Pons (tissue), 1 donor: ENCODE data around the gene EEFSEC.

ENCODE experiments used
- DNase-seq: peaks from one replicate; pipeline ENCODE4 v3.0.0-alpha.2; 2016; ENCODE audit warnings: low spot score

EEFSEC gene

GRCh38 chr3:128367761-128368160 lies 214.5 kb downstream of the EEFSEC start:
- no peak for DNase-seq

DNA sequence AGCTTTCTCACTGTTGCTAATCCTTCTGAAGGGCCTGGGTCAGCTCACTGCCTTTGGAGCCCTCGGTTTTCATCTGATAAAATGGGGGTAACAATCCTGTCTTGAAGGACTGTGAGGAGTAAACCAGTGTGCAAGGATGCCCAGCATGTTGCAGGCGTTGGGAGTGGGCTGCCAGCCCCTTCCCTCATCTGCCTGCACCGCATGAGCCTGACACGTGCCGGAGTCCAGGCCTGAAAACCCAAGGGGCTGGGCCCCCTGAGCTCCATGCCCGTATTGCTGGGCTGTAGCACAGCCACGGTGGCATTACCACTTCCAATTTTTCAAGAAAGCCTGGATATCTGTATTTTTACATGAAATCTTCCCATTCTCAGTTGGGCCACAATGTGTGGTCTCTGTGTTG lies 215.3 kb downstream of the EEFSEC start:
- DNase-seq, result no peak

GRCh38 chr3:128369121-128369703 lies 215.9 kb downstream of the EEFSEC start:
- no peak for DNase-seq

DNA sequence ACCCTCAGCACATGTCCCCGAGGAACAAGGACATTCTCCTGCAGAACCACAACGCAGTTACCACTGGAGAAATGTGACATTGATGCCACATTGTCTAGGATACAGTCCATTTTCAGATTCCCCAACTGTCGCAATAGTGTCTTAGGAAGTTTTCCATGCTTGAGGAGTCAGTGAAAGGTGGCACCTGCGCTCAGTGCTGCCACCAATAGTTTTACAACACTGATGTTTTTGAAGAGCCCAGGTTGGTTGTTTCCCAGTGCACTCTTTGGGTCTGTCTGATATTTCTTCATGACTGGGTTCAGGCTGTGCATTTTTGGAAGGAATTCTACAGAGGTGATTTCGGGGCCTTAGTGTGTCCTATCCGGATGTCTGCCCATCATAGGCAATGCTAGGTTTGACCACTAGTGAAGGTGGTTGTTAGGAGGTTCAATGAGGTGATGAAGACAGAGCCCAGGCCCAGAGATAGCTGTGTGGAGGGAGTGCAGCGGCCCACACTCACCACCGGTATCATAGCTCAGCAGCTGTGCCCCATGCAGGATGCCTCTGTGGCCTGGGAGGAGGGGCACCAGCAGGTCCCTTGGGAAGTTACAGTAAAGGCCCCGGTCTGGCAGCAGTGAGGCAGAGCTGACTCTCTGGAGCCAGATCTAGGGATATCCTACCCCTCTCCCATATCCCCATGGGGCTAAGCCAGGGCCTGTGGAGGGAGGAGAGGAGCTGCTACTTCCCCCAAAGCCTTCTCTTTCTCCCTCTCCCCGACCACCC lies 216.8 kb downstream of the EEFSEC start:
- no peak for DNase-seq

DNA sequence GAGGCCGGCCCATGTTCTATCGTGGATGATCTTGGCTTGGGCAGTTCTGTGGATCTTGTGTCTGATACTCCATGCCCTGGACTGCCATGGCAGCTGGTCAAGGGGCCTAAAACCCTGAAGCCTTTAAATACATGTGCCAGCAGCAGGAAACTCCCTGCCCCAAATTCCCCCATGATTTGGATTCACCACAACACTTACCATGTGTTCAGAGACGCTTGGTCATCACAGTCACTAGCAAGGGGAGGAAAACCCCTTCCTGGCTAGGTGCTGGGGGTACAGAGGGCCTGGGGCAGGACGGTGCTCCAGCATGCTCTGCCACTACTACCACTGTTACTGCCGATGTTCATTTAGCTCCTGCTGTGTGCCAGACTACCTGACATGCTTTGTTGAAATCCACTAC lies 219.0 kb downstream of the EEFSEC start:
- no peak for DNase-seq

- DNase-seq, result no peak
Observed at GRCh38 chr3:128372707-128373533, 219.6 kb downstream of the EEFSEC start.

DNA sequence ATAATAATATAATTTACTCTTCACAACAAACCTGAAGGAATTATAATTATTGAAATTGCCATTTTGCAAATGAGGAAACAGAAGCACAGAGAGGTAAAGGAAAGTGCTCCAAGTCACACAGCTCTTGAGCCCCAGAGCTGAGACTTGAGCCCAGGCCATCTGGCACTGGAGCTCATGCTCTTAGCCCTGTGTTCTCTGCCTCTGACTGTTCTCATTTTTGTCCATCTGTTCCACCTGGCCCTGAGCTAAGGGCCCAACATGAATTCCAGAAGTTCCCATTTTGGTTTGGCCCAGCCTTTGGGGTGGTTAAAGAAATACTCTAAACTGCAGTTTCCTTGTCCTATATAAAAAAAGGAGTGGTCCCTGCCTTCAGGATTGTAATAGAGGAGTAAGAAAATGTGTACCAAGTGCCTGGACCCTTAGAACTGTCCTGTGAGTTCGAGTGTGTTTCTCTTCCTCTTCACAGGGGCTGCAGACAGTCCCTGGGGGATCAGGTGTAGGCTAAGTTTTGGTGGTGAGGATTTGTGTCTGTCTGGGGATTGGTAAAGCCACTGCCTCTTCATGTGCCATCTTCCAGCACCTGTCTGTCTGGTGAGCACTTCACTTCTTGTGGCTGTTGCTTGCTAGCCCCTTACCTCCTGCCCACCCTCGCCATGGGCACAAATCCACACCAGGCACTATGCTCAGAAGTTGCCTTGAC lies 221.6 kb downstream of the EEFSEC start:
- no peak for DNase-seq

DNA sequence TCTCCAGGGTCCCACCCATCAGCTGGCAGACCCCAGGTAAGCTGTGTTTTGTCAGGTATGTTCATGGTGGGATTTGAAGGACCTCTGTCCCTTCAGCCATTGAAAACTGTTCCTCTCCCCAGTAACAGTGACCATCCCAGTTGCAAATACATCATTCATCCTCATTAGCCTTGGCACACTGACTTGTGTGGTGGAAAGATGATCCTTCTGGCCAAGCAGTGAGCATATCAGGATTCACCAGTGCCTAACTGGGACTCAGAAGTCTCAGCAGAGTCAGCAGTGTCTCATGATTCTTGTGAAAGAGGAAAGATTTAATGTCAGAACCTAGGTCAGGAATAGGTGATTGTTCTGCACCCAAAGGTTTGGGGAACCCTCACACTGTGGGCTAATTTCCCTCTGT lies 223.2 kb downstream of the EEFSEC start:
- no peak for DNase-seq

DNA sequence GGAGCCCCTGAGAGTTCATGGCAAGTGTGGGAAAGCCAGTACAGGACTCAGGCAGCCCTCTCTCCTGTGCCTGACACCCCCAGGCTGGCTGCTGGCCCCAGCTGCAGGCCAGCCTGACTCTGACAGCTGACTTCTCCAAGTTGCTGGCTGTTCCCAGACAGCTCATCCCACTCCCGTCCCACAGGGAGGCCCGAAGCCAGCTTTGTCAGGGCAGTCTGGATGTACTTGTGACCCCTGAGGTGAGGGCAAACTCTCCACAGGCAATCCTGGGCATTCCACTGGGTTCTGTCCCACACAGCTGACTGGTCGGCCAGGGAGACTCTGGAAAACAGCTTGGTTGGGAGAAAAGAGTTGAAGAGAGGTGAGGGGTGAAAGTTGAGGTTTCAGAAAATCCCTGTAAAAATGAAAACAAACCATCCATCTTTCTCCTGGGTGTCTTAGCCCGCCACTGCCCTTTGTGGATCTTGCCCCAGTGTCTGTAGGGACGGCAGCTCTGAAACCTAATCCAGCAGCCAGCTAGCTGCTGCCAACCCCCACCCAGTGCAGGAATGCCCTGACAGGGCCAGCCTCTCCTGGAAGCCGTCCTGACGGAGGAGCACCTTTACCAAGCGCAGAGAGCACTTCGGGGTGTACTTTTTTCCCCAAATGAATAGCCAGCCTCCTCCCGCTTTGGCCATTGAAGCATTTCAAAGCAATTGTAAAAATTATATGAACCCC lies 225.5 kb downstream of the EEFSEC start:
- DNase-seq, result no peak

DNA sequence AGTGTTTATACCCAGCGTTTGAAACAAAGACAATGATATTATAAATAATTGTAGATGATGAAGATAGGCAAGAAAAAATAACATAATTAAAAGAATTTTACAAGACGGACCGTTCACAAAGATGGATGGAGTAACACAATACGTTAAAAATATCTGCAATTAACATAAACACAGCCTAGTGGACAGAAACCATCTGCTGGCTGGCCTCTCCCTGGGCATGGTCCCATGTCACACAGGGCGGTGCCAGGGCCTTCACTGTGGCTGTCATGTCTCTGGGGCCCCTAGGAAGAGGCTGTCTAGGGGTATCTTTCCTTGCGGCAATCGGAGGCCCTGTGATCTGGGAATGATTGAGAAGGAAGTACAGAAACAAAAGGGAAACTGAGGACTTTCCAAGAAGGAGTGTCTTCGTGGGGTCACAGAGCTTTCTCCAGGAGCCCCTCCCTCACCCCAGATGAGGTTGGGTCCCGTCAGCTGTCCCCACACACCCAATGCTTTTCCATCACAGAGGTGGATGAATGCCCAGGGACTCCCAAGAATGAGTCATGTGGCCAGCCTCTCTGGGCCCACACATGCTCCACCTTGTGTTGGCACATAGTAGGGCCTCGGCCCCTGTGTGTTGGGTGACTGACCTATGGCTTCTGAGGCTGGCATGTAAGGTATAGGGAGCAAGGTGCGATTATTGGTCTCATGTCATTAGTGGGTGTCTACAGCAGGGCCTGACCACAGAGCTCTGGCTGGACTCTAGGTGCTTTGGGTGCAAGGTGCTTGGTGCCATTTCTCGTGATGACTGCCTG lies 226.3 kb downstream of the EEFSEC start:
- DNase-seq, result no peak

DNA sequence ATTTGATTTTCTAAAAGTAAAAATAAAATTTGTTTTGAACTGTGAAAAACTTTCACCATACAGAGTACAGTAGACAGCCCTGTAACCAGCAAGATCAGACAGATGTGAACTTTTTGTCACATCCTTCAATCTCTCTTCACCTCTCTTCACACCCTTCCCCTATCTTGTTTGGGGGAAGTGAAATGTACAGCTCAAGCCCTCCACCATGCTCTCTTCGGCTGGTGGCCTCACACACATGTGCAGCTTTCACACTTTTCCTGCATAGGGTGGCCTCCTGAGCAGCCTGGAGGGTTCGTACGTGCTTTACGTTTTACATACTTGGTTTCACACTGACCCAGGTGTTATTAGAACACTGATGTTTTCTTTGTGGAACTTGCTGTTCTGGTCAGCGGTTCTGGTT lies 227.0 kb downstream of the EEFSEC start:
- no peak for DNase-seq

GRCh38 chr3:128380719-128381118 lies 227.4 kb downstream of the EEFSEC start:
- DNase-seq, result no peak

GRCh38 chr3:128381609-128382008 lies 228.3 kb downstream of the EEFSEC start:
- DNase-seq, result no peak

DNA sequence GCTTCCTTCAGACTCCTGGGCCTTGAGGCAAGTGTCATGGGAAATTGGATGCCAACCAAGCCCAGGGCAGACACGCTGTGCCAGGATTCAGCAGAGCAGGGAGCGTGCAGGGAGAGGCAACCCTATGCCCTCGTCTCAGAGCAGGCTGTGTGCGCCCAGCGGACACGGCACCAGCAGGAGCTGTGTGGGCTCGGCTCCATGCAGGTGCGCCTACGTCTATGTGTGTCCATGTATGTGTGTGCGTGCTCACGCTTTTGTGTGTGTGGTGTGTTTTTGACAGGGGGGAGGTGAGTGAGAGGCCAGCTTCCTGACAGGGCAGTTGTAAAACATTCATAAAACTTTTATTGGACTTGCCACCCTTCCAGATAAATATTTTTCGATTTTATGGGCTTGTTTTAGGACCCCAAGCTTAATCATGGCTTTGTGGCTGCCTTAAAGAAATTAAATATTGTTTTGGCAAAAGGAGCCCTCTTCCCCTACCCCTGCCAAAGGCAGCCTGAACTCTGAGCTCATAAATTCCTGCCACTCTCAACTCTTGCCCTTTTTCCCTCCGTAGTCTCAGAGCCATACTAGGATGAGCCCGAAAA lies 229.0 kb downstream of the EEFSEC start:
- peak; percentile 12 for DNase-seq

DNA sequence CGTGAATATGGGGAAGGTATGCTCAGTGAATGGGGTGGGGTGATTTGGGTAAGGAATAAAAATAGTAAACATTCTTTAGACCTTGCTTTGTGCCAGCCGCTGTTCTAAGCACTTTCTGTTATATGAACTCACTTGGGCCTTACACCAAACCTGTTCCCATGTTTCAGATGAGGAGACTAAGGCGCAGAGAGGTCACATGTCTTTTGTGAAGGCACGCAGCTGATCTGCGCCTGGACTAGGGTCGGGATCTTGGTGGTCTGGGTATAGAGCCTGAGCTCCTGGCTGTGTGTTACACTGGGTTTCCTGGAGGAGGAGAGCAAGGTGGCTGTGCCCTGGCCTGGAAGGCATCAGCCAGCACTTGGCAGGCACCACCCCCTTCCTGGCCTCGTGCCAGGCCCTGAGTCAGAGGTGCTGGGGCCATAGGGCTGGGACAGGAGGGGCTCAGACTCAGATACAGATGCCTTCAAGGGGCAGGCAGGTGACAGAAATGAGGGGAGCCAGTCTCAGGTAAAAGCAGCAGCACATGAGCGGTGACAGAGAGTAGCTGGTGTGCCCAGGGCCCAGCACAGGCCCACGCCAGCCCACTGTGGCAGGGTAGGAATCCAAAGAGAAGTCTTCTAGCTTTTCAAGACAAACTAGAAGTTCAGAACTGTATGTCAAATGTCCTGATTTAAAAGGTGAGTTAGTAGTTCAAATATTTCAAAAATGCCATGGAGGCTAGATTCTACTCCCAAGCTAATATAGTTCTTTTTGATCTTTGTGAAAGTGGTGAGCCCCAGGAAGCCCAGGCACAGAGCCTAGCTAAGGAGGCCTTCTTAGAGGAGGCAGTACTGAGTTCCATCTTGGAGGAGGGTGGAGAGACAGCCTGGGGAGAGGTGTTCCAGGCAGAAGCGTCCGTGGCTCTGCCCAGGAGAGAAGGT lies 230.3 kb downstream of the EEFSEC start:
- no peak for DNase-seq

- DNase-seq, result no peak
Observed at GRCh38 chr3:128385080-128385832, 232.0 kb downstream of the EEFSEC start.

- no peak for DNase-seq
Observed at GRCh38 chr3:128388932-128389331, 235.7 kb downstream of the EEFSEC start.

- DNase-seq, result no peak
Observed at GRCh38 chr3:128390867-128391266, 237.6 kb downstream of the EEFSEC start.

DNA sequence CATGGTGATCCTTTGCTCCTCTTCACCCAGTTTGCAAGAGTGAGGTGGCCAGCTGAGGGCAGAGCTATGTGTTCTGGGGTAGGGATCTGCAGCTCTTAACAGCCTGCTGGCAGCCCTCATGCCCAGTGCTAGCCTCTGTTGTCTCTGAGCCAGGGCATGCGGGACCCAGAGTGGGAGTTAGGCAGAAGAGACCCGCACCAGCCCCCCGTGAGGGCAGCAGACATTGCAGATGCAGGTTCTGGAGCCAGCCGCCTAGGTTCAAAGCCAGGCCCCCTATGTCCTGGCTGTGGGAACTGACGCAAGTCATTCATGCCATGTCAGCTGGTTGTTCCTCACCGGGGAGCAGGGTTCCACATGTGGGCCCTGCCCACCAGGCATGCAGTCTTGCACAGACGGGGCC lies 238.7 kb downstream of the EEFSEC start:
- no peak for DNase-seq
